K562 (cell line): ENCODE data around the gene FBXO11. TPM values are rescaled to one million over a fixed set of nuclear protein-coding genes. Genes with fewer than 3 reads are reported as not detected.

ENCODE experiments used
- EZH2 ChIP-seq: IDR thresholded peaks from 2 replicates; pipeline ENCODE4 v1.6.1; 2012; ENCODE audit warnings: low read depth, mild to moderate bottlenecking, inconsistent platforms, low read length, borderline replicate concordance
- RBM39 ChIP-seq: fragments of 200-400 bp; formaldehyde crosslinking; optimal IDR thresholded peaks from 2 replicates; pipeline ENCODE3; 2018; ENCODE audit warnings: low read depth, low read length
- SAFB ChIP-seq: fragments of 200-400 bp; formaldehyde crosslinking; IDR thresholded peaks from 2 replicates; pipeline ENCODE4 v1.6.1; 2017; ENCODE audit warnings: low read depth, low read length, borderline replicate concordance
- TAF15 ChIP-seq: fragments of 200-400 bp; formaldehyde crosslinking; IDR thresholded peaks from 2 replicates; pipeline ENCODE4 v1.6.1; 2017; ENCODE audit warnings: mild to moderate bottlenecking, low read depth, low read length, moderate library complexity
- ZC3H11A ChIP-seq: IDR thresholded peaks from 2 replicates; pipeline ENCODE4 v1.6.1; 2012; ENCODE audit warnings: low read depth, low read length, improper control_type of control experiment
- ZNF197 ChIP-seq: fragments of 200-800 bp; sonication (Bioruptor generic); IDR thresholded peaks from 2 replicates; pipeline ENCODE4 v1.6.1; 2016; ENCODE audit warnings: low read depth, missing genetic modification characterization, missing compliant biosample characterization
- ZNF583 ChIP-seq: fragments of 250-450 bp; sonication (Bioruptor Pico); IDR thresholded peaks from 2 replicates; pipeline ENCODE4 v1.4.0; 2020
- ZNF699 ChIP-seq: fragments of 250-450 bp; sonication (Bioruptor Pico); IDR thresholded peaks from 2 replicates; pipeline ENCODE4 v1.8.0; 2021; ENCODE audit warnings: mild to moderate bottlenecking, moderate library complexity; ENCODE audit not compliant: insufficient replicate concordance
- polyA plus RNA-seq, 8 experiments: library from polyadenylated mRNA; depleted of rRNA in 4 of 8; stranded (reverse) in 5 of 8; unstranded in 3 of 8; fragments of >200 nt; fragmentation: Nextera tagmentation in 2 of 8; fragmentation: Illumina TruSeq in 1 of 8; extraction: Ambion mirVana in 2 of 8; extraction: Trizol in 1 of 8; gene quantifications; 2 replicates each; pipeline versions ENCODE4 v1.2.1 to v1.2.3, GENCODE V29; 2011 to 2014; ENCODE audit warnings: inconsistent platforms in 1 of 8, missing spikeins in 1 of 8
- total RNA-seq, 7 experiments: library from RNA; depleted of rRNA in 6 of 7; stranded (reverse); fragments of >200 nt in 6 of 7; fragmentation: Illumina TruSeq in 2 of 7; extraction: Trizol in 2 of 7; gene quantifications; 2 replicates each; pipeline versions ENCODE4 v1.2.1 to v1.2.3, GENCODE V29; 2011 to 2021; ENCODE audit warnings: low replicate concordance in 1 of 7
- TF ChIP-seq, protein P1 (sequence below): sonication (generic); formaldehyde crosslinking; IDR thresholded peaks from 2 replicates; pipeline ENCODE4 v1.8.1; 2023; ENCODE audit warnings: mild to moderate bottlenecking, missing genetic modification reagents
- TF ChIP-seq, protein P2 (sequence below): fragments of 200-800 bp; sonication (Bioruptor generic); IDR thresholded peaks from 2 replicates; pipeline ENCODE4 v1.6.1; 2016; ENCODE audit warnings: missing genetic modification characterization, missing compliant biosample characterization
- TF ChIP-seq, protein P3 (sequence below), 3 experiments: fragments of 200-800 bp in 1 of 3; fragments of 250-450 bp in 1 of 3; fragments of 450-650 bp in 1 of 3; sonication (Bioruptor Pico) in 1 of 3; sonication (Bioruptor generic) in 1 of 3; formaldehyde crosslinking in 1 of 3; IDR thresholded peaks; 2 replicates each; pipeline versions ENCODE4 v1.6.1 to v1.8.0; 2016 to 2022; ENCODE audit warnings: mild to moderate bottlenecking in 2 of 3, missing genetic modification characterization in 2 of 3, missing compliant biosample characterization in 1 of 3, moderate library complexity in 1 of 3
- TF ChIP-seq, protein P4 (sequence below), 2 experiments: fragments of 450-650 bp; conservative IDR thresholded peaks; 2 replicates each; pipeline ENCODE4 v1.6.1; 2017; ENCODE audit warnings: mild to moderate bottlenecking in 2 of 2, moderate library complexity in 2 of 2

FBXO11 gene
- total and polyA plus RNA-seq, 9 of the 15 experiments (the other 6 are each of a cell fraction or from before 2014, with no cell fraction given): 8.8 to 44.5 (median 24.1) TPM

DNA sequence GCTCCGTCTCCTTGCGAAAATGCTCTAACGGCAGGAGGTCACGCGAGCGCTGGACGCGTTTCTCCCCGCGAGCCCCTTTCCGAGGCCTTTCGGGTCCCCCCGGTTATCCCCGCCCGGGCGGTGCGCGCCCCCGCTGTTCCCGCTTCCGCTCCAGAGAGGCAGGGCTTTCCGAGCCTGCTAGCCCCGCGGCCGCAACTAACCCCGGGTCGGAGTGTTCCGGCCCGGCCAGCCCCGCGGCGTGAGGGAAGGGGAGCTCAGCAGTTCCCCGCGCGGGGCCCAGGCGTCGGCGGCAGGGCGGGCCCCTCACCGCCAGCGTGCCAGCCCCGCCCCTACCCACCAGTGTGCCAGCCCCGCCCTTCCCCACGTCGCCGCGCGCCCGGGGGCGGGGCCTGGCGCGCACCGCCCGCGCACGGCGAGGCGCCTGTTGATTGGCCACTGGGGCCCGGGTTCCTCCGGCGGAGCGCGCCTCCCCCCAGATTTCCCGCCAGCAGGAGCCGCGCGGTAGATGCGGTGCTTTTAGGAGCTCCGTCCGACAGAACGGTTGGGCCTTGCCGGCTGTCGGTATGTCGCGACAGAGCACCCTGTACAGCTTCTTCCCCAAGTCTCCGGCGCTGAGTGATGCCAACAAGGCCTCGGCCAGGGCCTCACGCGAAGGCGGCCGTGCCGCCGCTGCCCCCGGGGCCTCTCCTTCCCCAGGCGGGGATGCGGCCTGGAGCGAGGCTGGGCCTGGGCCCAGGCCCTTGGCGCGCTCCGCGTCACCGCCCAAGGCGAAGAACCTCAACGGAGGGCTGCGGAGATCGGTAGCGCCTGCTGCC lies 123.4 kb downstream of the FBXO11 start, which contains the start of gene MSH6 (continued):
- no peak for TF ChIP-seq RBM39
- TF ChIP-seq, protein P1, sequence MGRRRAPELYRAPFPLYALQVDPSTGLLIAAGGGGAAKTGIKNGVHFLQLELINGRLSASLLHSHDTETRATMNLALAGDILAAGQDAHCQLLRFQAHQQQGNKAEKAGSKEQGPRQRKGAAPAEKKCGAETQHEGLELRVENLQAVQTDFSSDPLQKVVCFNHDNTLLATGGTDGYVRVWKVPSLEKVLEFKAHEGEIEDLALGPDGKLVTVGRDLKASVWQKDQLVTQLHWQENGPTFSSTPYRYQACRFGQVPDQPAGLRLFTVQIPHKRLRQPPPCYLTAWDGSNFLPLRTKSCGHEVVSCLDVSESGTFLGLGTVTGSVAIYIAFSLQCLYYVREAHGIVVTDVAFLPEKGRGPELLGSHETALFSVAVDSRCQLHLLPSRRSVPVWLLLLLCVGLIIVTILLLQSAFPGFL (CRISPR knock-in tag): no peak
- TF ChIP-seq, protein P2, sequence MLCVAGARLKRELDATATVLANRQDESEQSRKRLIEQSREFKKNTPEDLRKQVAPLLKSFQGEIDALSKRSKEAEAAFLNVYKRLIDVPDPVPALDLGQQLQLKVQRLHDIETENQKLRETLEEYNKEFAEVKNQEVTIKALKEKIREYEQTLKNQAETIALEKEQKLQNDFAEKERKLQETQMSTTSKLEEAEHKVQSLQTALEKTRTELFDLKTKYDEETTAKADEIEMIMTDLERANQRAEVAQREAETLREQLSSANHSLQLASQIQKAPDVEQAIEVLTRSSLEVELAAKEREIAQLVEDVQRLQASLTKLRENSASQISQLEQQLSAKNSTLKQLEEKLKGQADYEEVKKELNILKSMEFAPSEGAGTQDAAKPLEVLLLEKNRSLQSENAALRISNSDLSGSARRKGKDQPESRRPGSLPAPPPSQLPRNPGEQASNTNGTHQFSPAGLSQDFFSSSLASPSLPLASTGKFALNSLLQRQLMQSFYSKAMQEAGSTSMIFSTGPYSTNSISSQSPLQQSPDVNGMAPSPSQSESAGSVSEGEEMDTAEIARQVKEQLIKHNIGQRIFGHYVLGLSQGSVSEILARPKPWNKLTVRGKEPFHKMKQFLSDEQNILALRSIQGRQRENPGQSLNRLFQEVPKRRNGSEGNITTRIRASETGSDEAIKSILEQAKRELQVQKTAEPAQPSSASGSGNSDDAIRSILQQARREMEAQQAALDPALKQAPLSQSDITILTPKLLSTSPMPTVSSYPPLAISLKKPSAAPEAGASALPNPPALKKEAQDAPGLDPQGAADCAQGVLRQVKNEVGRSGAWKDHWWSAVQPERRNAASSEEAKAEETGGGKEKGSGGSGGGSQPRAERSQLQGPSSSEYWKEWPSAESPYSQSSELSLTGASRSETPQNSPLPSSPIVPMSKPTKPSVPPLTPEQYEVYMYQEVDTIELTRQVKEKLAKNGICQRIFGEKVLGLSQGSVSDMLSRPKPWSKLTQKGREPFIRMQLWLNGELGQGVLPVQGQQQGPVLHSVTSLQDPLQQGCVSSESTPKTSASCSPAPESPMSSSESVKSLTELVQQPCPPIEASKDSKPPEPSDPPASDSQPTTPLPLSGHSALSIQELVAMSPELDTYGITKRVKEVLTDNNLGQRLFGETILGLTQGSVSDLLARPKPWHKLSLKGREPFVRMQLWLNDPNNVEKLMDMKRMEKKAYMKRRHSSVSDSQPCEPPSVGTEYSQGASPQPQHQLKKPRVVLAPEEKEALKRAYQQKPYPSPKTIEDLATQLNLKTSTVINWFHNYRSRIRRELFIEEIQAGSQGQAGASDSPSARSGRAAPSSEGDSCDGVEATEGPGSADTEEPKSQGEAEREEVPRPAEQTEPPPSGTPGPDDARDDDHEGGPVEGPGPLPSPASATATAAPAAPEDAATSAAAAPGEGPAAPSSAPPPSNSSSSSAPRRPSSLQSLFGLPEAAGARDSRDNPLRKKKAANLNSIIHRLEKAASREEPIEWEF (CRISPR knock-in tag): no peak
- TF ChIP-seq TAF15: no peak
- TF ChIP-seq ZNF699 (CRISPR knock-in tag): no peak
- TF ChIP-seq ZNF583: peak; percentile 24; the same call in 1 of the 2 replicates
- no peak for TF ChIP-seq EZH2
- TF ChIP-seq ZNF197 (CRISPR knock-in tag): 0 out of 2 replicates have a peak, but pooled peaks have one; percentile 48
- TF ChIP-seq SAFB: peak; percentile 41; the same call in 1 of the 2 replicates
- TF ChIP-seq, protein P3, sequence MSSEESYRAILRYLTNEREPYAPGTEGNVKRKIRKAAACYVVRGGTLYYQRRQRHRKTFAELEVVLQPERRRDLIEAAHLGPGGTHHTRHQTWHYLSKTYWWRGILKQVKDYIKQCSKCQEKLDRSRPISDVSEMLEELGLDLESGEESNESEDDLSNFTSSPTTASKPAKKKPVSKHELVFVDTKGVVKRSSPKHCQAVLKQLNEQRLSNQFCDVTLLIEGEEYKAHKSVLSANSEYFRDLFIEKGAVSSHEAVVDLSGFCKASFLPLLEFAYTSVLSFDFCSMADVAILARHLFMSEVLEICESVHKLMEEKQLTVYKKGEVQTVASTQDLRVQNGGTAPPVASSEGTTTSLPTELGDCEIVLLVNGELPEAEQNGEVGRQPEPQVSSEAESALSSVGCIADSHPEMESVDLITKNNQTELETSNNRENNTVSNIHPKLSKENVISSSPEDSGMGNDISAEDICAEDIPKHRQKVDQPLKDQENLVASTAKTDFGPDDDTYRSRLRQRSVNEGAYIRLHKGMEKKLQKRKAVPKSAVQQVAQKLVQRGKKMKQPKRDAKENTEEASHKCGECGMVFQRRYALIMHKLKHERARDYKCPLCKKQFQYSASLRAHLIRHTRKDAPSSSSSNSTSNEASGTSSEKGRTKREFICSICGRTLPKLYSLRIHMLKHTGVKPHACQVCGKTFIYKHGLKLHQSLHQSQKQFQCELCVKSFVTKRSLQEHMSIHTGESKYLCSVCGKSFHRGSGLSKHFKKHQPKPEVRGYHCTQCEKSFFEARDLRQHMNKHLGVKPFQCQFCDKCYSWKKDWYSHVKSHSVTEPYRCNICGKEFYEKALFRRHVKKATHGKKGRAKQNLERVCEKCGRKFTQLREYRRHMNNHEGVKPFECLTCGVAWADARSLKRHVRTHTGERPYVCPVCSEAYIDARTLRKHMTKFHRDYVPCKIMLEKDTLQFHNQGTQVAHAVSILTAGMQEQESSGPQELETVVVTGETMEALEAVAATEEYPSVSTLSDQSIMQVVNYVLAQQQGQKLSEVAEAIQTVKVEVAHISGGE (CRISPR knock-in tag; IDR thresholded peaks at IDR 0.05): peak in 2 of 3 experiments; percentile 66 to 91; a peak in 4 of 6 replicates
- TF ChIP-seq, protein P4, sequence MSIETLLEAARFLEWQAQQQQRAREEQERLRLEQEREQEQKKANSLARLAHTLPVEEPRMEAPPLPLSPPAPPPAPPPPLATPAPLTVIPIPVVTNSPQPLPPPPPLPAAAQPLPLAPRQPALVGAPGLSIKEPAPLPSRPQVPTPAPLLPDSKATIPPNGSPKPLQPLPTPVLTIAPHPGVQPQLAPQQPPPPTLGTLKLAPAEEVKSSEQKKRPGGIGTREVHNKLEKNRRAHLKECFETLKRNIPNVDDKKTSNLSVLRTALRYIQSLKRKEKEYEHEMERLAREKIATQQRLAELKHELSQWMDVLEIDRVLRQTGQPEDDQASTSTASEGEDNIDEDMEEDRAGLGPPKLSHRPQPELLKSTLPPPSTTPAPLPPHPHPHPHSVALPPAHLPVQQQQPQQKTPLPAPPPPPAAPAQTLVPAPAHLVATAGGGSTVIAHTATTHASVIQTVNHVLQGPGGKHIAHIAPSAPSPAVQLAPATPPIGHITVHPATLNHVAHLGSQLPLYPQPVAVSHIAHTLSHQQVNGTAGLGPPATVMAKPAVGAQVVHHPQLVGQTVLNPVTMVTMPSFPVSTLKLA (conservative IDR thresholded peaks at IDR 0.05): peak; percentile 24 to 76; a peak in 2 of 4 replicates
- no peak for TF ChIP-seq ZC3H11A
